NCI-H2196 treated with DMSO at 0.1 percent for 48 hours (cell line): Measurements from ENCODE around the gene ZNF618.

Experiments
- DNase-seq: peaks from one replicate; lab custom pipeline; 2025; ENCODE audit not compliant: unreplicated experiment; lab: John Stamatoyannopoulos, UW

ZNF618 gene

DNA sequence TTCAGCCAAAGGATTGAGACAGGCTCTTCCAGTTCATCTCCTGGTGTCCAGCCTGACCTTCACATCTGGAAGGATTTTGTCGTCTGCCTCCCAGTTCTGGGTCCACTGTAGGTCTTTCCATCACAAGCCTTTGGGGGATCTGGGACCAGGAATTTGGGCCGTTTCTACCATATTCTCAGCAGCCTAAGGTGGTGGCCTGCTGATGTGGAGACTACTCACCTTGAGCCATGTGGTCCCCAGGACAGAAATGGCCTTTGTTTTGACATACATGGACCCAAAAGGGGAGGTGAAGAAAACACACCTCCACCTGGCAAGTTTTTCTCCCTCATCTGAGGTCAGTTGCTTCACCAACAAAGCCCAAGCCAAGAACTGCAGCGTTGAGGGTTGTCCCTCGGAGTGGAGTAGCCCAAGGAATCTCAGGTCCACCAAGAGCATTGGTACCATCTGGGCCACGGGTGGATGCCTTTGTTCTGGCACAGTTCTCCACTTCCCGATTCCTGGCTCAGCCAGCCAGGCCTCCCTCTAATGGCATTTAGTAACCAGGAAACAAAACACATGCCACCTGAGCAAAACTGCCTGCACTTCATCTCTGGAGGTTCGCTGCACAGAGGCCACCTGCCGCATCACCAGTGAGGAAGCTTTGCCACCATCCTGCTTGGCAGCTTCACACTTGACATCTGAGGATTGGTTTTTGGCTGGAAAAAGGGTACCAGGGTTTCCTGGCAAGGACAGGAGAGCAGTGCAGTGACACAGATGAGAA, 177.3 kb downstream of the ZNF618 start:
- no peak for DNase-seq

DNA sequence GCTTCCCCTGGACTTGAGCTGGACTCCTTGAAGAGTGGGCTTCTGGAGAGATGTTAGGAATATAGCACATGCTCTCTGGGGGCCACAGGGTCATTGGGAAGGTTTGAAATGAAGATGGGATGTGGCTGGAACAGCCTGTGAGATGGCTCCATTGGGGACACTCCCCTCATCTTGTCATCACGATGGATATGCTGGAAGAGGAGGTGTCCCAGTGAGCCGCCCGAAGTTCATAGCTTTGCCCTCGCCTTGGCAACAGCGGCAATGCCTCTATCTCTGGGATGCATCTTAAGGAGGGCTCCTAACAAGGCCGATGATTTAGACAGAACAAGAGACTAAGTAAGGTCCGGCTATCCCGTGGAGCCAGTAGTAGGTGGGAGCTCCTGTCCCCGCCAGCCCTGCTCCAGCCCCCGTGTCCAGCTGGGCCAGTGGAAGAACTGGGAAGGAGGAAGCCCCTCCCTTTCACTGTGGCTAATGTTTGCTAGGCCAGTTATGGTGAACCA, 178.1 kb downstream of the ZNF618 start:
- no peak for DNase-seq

DNA sequence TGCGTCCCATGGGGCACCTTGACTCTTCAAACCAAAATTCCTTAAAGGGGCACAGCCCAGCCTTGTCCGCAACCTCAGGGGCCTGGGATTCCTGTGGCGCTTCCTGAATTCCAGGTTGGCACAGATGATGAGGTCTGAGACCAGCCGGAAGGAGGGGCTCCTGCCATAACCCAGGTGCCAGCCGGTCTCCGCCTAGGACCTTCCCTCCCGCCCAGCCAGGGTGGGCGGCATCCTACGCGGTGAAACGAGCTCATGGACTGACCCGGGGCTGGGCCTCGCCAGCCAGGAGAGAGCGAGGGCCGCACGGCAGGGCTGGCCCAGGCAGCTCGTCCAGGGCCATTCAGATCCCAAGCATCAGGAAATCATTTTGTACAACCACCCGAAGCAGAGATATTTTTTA, 179.0 kb downstream of the ZNF618 start:
- DNase-seq = no peak

DNA sequence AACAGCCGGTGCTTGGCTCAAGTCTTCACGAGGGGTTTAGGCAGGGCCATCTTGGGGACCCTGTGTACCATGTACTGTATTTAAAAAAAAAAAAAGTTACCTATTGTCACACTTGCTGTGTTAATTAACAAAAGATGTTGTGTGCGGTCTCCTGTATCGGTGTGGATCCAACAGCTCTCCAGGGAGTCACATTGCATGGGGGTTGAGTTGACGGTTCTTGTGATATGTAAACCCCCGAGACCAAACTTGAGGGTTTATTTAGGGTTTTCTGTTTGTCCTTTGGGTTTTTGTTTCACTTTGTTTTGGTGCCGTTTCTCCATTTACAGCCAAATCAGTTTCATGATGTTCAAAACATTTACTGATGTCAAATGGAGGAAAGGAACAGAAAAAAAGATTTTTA, 179.8 kb downstream of the ZNF618 start:
- no peak for DNase-seq

GRCh38 chr9:114056527-114056926, 180.4 kb downstream of the ZNF618 start:
- DNase-seq = no peak

GRCh38 chr9:114057161-114057885, 181.2 kb downstream of the ZNF618 start:
- no peak for DNase-seq

GRCh38 chr9:114058688-114059046, 182.6 kb downstream of the ZNF618 start:
- no peak for DNase-seq

- no peak for DNase-seq
Measured at GRCh38 chr9:114059047-114059803, 183.1 kb downstream of the ZNF618 start.

- no peak for DNase-seq
Measured at GRCh38 chr9:114060070-114060469, 184.0 kb downstream of the ZNF618 start.

DNA sequence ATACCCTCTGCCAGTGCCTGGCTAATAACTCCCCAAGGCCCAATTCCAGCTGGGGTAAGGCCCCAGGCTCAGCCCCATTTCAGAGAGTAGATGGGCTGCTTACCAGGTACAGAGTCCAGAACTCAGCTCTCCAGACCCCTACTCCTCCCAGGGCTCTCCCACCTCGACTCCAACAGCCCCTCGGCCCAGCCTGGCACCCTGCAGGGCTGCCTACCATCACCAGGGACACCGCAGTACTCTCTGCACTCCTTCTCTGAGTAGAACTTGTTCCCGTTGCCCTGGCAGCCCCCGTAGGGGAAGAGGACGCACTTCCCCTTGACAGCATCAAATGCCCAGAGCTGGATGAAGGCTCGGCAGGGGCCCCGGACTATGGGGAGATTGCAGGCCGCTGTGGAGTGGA, 184.6 kb downstream of the ZNF618 start:
- no peak for DNase-seq

GRCh38 chr9:114061292-114061691, 185.2 kb downstream of the ZNF618 start:
- DNase-seq = no peak

GRCh38 chr9:114061830-114062474, 185.8 kb downstream of the ZNF618 start:
- no peak for DNase-seq

- no peak for DNase-seq
Measured at GRCh38 chr9:114065304-114065703, 189.2 kb downstream of the ZNF618 start.

GRCh38 chr9:114069476-114070187, 193.5 kb downstream of the ZNF618 start:
- no peak for DNase-seq

DNA sequence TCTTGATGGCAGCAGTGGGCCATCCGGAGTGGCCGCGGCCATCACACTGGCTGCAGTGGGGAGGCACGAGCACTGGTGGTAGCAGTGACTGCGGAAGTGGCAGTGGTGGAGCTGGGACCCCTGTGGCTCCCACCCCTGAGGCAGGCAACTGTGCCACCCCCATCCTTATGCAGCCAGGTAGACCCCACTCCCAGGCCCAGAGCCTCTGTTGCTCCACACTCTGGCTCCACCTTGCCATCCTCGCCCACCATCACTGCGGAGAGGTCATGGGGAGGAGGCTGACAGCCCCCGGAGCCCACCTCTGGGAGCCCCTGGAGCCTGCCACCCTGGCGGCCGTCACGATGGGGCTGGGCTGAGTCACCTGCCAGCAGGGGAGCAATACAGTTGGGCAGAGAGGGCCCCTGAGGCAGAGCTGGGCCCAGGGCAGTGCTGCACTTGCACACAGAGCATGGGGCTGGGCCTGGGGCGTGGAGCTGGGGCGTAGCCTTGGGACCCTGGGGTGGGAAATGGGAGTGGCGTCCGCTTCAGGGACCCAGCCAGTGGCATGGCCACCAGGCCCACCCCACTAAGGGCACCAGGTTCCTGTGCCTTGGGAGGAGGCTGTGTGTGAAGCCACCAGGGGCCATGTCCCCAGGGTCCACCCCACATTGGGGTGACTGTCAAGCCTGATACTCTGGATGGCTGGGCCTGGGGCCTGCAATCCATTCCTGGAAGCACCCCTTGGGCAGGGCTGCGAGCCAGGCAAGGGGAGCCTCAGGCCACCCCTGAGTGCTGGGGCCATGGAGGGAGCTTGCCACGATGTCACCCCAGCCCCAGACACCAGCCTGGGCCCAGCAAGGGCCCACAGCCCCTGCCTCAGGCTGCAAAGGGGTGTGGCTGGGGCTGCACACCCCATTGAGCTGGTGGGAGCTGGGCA, 194.3 kb downstream of the ZNF618 start:
- DNase-seq = no peak

GRCh38 chr9:114071197-114071795, 195.2 kb downstream of the ZNF618 start:
- DNase-seq = no peak

DNA sequence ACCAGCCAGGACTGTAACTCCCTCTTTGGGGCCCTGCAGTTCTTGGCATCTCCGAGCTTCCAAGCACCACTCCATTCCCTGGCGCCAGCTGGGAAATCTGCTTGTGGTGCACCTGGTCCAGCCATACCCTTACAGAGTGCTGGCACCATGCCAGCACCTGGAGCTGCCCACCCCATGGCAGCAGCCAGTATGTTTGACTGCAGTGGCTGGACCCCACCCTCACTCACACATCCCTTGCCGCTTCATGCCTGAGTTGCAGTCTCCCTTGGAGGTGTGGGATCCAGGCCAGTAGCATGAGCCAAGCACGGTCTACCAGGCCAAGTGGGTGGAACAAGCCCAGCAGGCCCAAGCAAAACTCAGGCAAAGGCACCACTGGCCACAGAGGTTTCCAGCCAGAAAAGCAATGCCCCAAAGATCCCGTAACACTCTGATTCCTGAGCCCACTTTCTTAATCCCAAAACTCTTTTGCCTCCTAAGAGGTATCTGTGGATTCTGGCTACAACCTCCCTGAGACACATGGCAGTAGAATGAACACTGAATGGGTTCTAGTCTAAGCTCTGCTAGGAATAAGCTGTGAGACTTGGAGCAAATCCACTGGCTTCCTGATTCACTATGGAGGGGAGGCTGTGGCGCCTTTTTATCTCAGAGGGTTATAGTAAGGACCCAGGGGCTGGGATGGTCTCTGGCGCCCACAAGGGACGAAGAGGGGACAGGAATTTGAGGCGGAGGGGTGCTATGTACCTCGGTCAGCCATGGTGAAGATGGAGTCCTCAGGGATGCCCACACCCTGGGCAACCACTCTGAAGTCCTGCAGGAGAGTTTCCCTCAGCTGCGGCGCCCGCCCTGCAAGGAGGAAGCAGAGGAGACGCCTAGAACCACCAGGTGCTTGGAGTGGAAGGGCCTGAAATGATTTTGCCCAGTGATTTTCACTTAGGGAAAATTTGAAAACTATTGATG, 196.4 kb downstream of the ZNF618 start:
- no peak for DNase-seq

- no peak for DNase-seq
Measured at GRCh38 chr9:114075602-114076001, 199.5 kb downstream of the ZNF618 start.
